Measurements from ENCODE around the gene DAB2. TPM values are rescaled to one million over a fixed set of nuclear protein-coding genes. Genes with fewer than 3 reads are reported as not detected.
A peak's percentile ranks its signal among the peaks of the same experiment; 100 is the strongest.

The DAB2 gene
- total RNA-seq, 8 experiments from 2014 or later: 1.0 to 105 (median 36.9) TPM

DNA sequence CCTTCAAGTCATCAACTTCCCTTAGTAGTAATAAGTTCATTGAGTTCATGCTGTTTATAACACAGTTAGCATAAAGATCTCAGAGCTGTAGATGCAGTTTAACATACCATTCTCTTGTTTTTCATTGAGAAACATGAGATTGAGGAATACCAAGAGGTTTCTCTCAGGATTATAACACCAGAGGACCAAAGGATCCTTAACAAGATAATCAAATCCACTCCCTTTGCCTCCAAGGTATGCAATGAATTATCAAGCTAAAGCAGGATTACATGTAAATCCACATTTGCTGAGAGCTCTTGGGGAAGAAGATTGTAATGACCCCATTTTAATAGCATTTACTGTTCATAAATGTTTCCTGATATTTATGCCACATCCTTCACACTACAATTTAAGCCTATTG, 35.1 kb upstream of the DAB2 start:
- in situ Hi-C loops (cut with MboI; ENCODE audit: low pct_unique_long_range_greater_than_20kb in 2 of 9, low sequenced_read_pairs in 9 of 9, unreplicated experiment in 9 of 9): no loop called here
- H3K4me3 ChIP-seq: no peak overlapping the region
- peaks cover 0 to 6% of the 10 kb centered on the region in 2 donors for H3K4me1 ChIP-seq (replicated peaks in 1 of 2)
- H3K27ac ChIP-seq: no peak overlapping the region
- peak in 1 of 8 experiments; percentile 59 for ATAC-seq (replicated peaks in 6 of 8)

DNA sequence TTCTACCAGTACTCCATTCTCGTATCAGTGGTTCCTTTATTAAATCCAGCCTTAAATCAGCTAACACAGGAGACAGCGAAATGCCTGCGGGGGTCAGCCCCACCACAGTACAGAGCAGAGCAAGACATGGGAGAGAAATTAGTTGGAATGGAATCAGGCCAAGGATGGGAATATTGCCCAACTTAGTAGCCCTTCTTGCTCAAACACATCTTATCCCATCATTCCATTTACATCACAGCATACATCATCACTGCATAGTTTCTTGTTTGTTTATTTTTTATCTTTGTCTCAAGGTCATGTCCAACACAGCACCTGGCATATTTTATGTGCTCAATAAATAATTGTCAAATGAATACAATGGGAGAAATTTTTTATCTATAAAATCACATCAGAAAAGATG, 34.3 kb upstream of the DAB2 start:
- in situ Hi-C loops (cut with MboI; ENCODE audit: low pct_unique_long_range_greater_than_20kb in 2 of 9, low sequenced_read_pairs in 9 of 9, unreplicated experiment in 9 of 9): no loop called here
- 70 to 100% (median 92%) methylated on average over 1 to 3 of the region's 3 CpGs; no CpG with 5 or more reads in 4 of the 10 experiments for WGBS, 10 experiments
- H3K4me1 ChIP-seq (replicated peaks in 1 of 2): peaks cover 0 to 1% of the 10 kb centered on the region in 2 donors
- ATAC-seq (replicated peaks in 6 of 8): peak in 1 of 8 experiments; percentile 41
- H3K4me3 ChIP-seq: no peak overlapping the region
- H3K27ac ChIP-seq: no peak overlapping the region

DNA sequence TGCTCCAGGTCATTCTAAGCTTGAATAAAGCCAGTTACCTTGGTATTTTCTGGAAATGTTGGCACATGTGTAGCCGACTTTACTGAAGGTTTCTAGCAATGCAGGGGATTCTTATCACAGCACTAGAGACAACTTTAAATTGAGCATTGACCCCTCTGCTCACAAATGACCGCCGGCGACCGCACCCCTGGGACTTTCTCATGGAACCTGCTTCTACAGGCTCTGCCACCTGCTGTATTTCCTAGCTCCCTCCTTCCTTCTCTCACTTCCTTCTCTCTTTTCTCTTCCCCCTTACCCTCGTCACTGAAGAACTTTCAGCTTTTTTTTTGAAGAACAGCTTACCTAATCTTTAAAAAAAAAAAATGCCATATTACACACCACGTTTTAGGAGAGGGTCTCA, 30.9 kb upstream of the DAB2 start:
- Histone ChIP-seq H3K27ac (no peak overlapping the region), H3K4me3 (no peak overlapping the region), H3K4me1 (replicated peaks in 1 of 2) (no peaks in the 10 kb centered on the region)
- no peak for ATAC-seq (replicated peaks in 6 of 8)
- 50 to 100% (median 81%) methylated on average over 1 to 7 of the region's 7 CpGs for WGBS, 10 experiments
- in situ Hi-C loops (cut with MboI; ENCODE audit: low pct_unique_long_range_greater_than_20kb in 2 of 9, low sequenced_read_pairs in 9 of 9, unreplicated experiment in 9 of 9): no loop called here

DNA sequence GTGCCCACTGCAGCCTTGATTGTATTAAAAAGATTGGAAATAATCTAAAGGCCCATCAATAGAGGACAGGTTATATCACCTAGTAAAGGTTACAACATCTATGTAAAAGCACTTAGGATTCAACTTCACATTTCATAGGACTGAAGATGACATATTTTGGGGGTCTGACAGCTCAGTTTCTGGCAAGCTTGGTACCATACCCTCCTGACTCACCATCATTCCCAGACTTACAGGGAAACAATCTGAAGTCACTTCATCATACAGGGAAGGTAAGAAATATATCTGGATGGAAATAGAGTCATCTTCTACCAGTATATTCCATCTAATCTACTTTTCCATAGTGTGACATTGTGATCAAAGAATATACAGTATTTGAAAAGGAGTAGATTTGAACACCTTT, 28.8 kb upstream of the DAB2 start:
- peaks cover 0 to 4% of the 10 kb centered on the region in 2 donors for H3K4me1 ChIP-seq (replicated peaks in 1 of 2)
- peak in 1 of 8 experiments; percentile 52 for ATAC-seq (replicated peaks in 6 of 8)
- H3K27ac ChIP-seq: no peak overlapping the region
- H3K4me3 ChIP-seq: no peak overlapping the region
- in situ Hi-C loops (cut with MboI; ENCODE audit: low pct_unique_long_range_greater_than_20kb in 2 of 9, low sequenced_read_pairs in 9 of 9, unreplicated experiment in 9 of 9): no loop called here

DNA sequence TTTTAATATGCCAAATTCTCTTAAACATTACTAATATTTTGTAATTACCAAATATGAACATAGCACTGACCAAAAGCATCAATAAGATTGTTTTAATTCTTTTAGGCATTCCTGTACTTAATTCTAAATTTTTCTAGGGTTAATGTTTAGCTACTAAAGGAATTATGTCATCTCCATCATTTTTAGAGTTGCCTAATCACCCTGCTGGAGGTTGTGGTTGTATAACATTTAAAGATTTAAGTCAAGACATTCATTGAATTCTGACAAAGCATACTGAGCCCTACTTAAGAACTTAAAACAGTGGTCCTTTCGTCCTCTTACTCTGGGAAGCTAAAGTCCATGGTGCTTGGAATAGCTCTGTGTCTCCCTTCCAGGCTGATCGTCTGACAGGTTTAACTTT, 28.1 kb upstream of the DAB2 start:
- 33 to 83% (median 72%) methylated on average over 1 to 2 of the region's 2 CpGs; no CpG with 5 or more reads in 3 of the 10 experiments for WGBS, 10 experiments
- H3K4me1 ChIP-seq (replicated peaks in 1 of 2): peaks cover 0 to 4% of the 10 kb centered on the region in 2 donors
- no peak for ATAC-seq (replicated peaks in 6 of 8)
- in situ Hi-C loops (cut with MboI; ENCODE audit: low pct_unique_long_range_greater_than_20kb in 2 of 9, low sequenced_read_pairs in 9 of 9, unreplicated experiment in 9 of 9): no loop called here
- H3K27ac ChIP-seq: no peak overlapping the region
- H3K4me3 ChIP-seq: no peak overlapping the region

DNA sequence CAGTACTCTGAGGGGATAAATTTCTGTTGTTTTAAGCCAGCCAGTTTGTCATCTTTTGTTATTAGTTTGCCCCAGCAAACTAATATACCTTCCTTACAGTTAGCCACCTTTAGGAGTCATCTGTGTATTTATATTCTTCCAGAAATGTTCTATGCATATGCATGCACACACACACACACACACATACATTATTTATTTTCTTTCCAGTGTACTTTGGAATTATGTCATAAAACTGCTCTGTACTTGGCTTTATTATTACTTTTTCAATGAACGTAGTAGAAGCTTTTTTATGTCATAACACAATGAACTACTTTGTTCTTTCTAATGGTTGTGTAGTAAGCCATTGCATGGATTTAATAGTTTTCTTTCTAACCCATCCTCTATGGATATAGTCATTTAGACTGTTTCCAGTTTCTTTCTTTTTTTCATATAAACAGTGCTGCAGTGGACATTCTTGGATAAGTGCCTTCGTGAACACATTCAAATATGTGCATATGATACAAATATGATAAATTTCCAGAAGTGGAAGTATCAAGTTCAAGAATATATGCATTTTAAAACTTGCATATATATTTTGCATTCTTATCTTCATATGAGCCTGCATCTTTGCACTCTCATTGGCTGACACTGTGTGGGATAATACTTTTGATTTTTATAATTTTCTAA, 26.6 kb upstream of the DAB2 start:
- in situ Hi-C loops (cut with MboI; ENCODE audit: low pct_unique_long_range_greater_than_20kb in 2 of 9, low sequenced_read_pairs in 9 of 9, unreplicated experiment in 9 of 9): no loop called here

DNA sequence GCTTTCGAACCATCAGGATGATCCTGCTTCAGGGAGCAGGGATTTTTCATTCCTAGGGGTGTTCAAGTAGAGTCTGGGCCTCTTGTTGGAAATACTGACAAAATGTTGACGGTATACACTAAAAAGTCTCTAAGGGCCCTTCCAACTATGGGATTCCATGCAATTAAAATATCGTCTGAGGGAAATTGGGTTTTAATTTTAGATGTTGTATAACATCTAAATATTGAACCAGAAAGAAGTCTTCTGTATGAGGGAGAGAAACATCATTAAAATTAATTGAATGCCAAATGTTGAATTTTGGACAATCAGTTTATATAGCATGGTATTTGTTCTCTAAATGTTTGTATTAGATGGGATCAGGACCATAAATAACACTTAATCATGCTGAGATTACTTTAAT, 25.7 kb upstream of the DAB2 start:
- Histone ChIP-seq H3K27ac (no peak overlapping the region), H3K4me3 (no peak overlapping the region), H3K4me1 (replicated peaks in 1 of 2) (peaks cover 0 to 4% of the 10 kb centered on the region in 2 donors)
- no peak for ATAC-seq (replicated peaks in 6 of 8)
- in situ Hi-C loops (cut with MboI; ENCODE audit: low pct_unique_long_range_greater_than_20kb in 2 of 9, low sequenced_read_pairs in 9 of 9, unreplicated experiment in 9 of 9): no loop called here
- WGBS, 10 experiments: 80 to 100% (median 94%) methylated on average over 1 to 3 of the region's 3 CpGs

More for the DNA sequence above, 26.6 kb upstream of the DAB2 start:
- H3K4me3 ChIP-seq: no peak overlapping the region
- peaks cover 0 to 4% of the 10 kb centered on the region in 2 donors for H3K4me1 ChIP-seq (replicated peaks in 1 of 2)
- no peak overlapping the region for H3K27ac ChIP-seq
- peak in 3 of 8 experiments; percentile 79 to 90 (median 85) for ATAC-seq (replicated peaks in 6 of 8)
- 0 to 100% (median 91%) methylated on average over 1 to 2 of the region's 2 CpGs; no CpG with 5 or more reads in 1 of the 10 experiments for WGBS, 10 experiments

DNA sequence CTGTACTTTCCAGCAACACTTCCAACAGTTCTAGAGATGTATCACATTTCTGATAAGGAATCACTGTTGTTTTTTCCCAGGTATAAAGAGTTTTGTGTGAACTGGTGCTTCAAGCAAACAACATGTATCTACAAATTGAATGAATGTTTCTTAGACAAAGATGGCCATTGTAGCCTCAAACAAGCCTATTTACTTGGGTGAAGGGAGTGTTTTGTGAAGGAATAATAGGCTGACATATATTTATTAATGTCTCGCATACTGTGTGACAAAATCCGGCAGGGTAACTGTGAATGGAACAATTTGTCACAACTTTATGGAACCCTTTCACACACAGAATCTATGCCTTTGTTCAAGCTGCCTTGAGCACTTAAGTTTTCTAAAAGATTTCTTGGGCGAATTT, 24.8 kb upstream of the DAB2 start:
- H3K4me3 ChIP-seq: no peak overlapping the region
- H3K27ac ChIP-seq: peak overlapping the region in 1 of 2 donors; percentile 60
- H3K4me1 ChIP-seq (replicated peaks in 1 of 2): peaks cover 0 to 4% of the 10 kb centered on the region in 2 donors
- WGBS, 10 experiments: 21 to 100% (median 90%) methylated on average over 1 to 3 of the region's 3 CpGs; no CpG with 5 or more reads in 1 of the 10 experiments
- ATAC-seq (replicated peaks in 6 of 8): peak in 4 of 8 experiments; percentile 17 to 91 (median 42)
- in situ Hi-C loops (cut with MboI; ENCODE audit: low pct_unique_long_range_greater_than_20kb in 2 of 9, low sequenced_read_pairs in 9 of 9, unreplicated experiment in 9 of 9): no loop called here

DNA sequence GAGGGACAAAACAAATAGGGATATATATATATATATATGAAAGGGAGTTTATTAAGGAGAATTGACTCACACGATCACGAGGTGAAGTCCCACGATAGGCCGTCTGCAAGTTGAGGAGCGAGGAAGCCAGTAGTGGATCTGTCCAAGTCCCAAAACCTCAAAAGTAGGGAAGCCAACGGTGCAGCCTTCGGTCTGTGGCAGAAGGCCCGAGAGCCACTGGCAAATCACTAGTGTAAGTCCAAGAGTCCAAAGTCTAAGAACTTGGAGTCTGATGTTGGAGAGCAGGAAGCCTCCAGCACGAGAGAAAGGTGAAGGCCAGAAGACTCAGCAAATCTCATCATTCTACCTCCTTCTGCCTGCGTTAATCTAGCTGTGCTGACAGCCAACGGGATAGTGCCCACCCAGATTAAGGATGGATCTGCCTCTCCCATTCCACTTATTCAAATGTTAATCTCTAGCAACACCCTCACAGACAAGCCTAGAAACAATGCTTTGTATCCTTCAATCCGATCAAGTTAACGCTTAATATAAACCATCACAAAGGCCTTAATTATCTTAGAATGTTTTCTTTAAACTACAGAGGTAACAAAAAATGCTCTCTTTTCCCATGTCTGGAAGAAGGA, 23.8 kb upstream of the DAB2 start:
- WGBS, 10 experiments: 50 to 100% (median 78%) methylated on average over 2 to 12 of the region's 13 CpGs; no CpG with 5 or more reads in 1 of the 10 experiments
- Histone ChIP-seq H3K4me3 (no peak overlapping the region), H3K4me1 (replicated peaks in 1 of 2) (peaks cover 0 to 4% of the 10 kb centered on the region in 2 donors), H3K27ac (peak overlapping the region in 1 of 2 donors; percentile 61)
- in situ Hi-C loops (cut with MboI; ENCODE audit: low pct_unique_long_range_greater_than_20kb in 2 of 9, low sequenced_read_pairs in 9 of 9, unreplicated experiment in 9 of 9): no loop called here
- peak in 2 of 8 experiments; percentile 29 to 40 for ATAC-seq (replicated peaks in 6 of 8)

DNA sequence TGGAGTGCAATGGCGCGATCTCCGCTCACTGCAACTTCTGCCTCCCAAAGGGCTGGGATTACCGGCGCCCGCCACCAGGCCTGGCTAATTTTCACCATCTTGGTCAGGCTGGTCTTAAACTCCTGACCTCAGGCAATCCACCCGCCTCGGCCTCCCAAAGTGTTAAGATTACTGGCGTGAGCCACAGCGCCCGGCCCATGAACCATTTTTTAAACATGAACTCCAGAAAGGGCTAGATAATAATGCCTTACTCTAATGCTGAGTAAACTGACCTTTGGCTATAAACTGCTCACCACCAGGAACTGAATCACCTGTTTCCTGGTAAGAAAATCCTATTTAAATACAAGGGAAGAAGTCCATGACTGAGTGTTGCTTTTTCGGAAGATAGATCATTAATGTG, 23.2 kb upstream of the DAB2 start:
- in situ Hi-C loops (cut with MboI; ENCODE audit: low pct_unique_long_range_greater_than_20kb in 2 of 9, low sequenced_read_pairs in 9 of 9, unreplicated experiment in 9 of 9): no loop called here
- WGBS, 10 experiments: 60 to 100% (median 98%) methylated on average over 1 to 10 of the region's 12 CpGs; no CpG with 5 or more reads in 1 of the 10 experiments
- Histone ChIP-seq H3K27ac (no peak overlapping the region), H3K4me1 (replicated peaks in 1 of 2) (peaks cover 0 to 4% of the 10 kb centered on the region in 2 donors), H3K4me3 (no peak overlapping the region)
- no peak for ATAC-seq (replicated peaks in 6 of 8)

DNA sequence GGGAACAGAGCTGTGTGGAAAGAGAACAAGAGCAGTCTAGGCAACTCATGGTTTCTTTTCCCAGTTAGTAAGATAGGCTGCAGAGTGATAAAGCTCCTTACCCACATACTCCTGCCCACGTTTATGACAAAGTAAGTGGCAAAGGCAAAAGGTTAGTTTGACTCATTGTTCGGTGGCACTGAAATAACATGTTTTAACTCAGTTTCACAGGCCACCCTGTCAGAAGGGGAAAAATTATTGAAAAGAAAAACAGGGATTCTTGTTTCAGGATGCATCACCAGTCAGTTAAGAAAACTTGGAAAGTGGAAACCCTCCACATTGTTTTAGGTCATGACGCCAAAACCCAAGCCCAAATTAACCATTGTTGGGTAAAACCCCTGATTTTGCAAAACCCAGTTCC, 22.3 kb upstream of the DAB2 start:
- 48 to 93% (median 82%) methylated on average over 1 to 3 of the region's 3 CpGs; no CpG with 5 or more reads in 2 of the 10 experiments for WGBS, 10 experiments
- in situ Hi-C loops (cut with MboI; ENCODE audit: low pct_unique_long_range_greater_than_20kb in 2 of 9, low sequenced_read_pairs in 9 of 9, unreplicated experiment in 9 of 9): no loop called here
- no peak for ATAC-seq (replicated peaks in 6 of 8)
- Histone ChIP-seq H3K4me1 (replicated peaks in 1 of 2) (peaks cover 0 to 4% of the 10 kb centered on the region in 2 donors), H3K27ac (no peak overlapping the region), H3K4me3 (no peak overlapping the region)

DNA sequence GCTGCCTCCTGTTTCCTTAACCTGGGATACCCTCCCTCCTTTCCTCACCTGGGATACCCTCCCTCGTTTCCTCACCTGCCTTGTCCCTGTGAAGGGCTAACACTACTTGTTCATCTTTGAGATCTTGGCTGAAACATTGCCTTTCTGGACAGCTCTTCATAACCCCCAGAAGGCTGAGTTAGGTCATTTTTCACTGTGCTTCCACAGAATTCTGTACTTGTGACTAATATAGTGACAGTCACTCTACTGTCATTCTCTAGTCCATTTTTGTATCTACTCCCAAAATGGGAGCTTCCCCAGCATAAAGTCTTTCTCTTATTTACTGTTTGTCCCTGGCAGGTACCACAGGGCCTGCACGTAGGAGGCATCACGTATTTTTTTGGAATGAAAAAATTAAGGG, 21.5 kb upstream of the DAB2 start:
- no peak overlapping the region for H3K4me3 ChIP-seq
- H3K27ac ChIP-seq: no peak overlapping the region
- WGBS, 10 experiments: 72 to 100% (median 83%) methylated on average over 2 to 3 of the region's 3 CpGs; no CpG with 5 or more reads in 2 of the 10 experiments
- H3K4me1 ChIP-seq (replicated peaks in 1 of 2): peaks cover 0 to 4% of the 10 kb centered on the region in 2 donors
- in situ Hi-C loops (cut with MboI; ENCODE audit: low pct_unique_long_range_greater_than_20kb in 2 of 9, low sequenced_read_pairs in 9 of 9, unreplicated experiment in 9 of 9): no loop called here
- ATAC-seq (replicated peaks in 6 of 8): no peak

DNA sequence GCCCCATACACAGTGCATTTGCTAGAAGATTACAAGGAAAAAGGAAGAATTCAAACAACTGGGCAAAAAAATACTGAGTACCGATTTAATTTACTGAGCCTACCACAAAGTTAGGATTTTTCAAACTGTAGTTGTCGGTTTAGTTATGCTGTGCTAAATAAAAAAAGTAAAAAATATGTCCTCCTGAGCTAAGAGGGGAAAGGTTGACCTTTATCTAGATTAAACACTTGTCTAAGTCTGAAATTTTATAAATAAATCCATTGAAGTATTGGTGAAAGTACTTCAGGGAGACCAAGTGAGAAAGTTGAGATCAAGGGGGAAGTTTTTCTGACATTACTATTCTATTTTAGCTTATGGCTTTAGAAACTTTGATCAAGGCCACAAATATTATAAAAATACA, 19.1 kb upstream of the DAB2 start:
- no peaks in the 10 kb centered on the region for H3K4me1 ChIP-seq (replicated peaks in 1 of 2)
- ATAC-seq (replicated peaks in 6 of 8): no peak
- in situ Hi-C loops (cut with MboI; ENCODE audit: low pct_unique_long_range_greater_than_20kb in 2 of 9, low sequenced_read_pairs in 9 of 9, unreplicated experiment in 9 of 9): no loop called here
- no peak overlapping the region for H3K4me3 ChIP-seq
- no peak overlapping the region for H3K27ac ChIP-seq
- WGBS, 10 experiments: 86 to 100% (median 96%) methylated on average over 2 of the region's 2 CpGs; no CpG with 5 or more reads in 1 of the 10 experiments

Measured in motor neuron (in vitro differentiated cells).